HG03457 (cell line): ENCODE results near the gene SPATA3.
"Not testable (repeated sequence)": the region's sequence is repeated elsewhere in the genome, so short reads cannot be mapped to it uniquely, and the experiment has no call there.

Source experiments
- ATAC-seq: cut with Tn5 transposase; IDR thresholded peaks from one replicate; pipeline ENCODE4 v1.9.1; 2021; ENCODE audit warnings: moderate number of reproducible peaks; ENCODE audit not compliant: unreplicated experiment

Gene SPATA3

GRCh38 chr2:230968314-230968713, 27.6 kb upstream of the SPATA3 start:
- not testable (repeated sequence) for ATAC-seq

DNA sequence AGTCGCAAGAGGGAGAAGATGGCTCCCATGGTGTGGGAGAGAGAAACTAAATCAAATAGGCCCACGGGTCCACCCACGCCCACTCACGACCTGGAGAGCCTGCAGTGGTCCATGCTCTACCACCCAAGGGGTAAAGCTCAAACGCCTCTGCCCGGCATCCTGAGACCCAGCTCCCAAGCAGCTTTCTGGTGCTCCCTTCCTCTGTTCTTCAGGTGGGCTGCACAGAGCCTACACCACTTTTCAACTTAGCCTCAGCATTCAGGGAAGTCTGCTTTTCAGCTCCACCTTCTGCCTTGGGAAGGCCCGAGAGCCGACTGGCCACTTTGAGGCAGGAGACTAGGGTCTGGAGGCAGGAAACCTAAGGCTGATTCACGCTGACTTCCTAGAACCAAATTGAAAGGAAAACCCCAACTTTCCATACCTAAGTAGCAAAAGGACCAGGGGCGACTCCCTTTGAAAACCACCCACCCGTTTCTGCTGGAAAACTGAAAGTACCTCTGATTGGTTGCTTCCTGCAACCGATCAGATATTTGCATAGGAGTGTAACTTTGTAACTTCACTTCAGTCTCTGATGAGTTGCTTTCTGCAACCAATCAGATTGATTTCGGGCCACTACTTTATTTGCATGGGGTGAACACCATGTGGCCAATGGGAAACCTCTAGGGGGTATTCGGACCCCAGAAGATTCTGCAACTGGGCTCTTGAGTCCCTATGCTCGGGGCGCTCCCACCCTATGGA, 26.8 kb upstream of the SPATA3 start:
- no peak for ATAC-seq

GRCh38 chr2:230969659-230970015, 26.3 kb upstream of the SPATA3 start:
- no peak for ATAC-seq

GRCh38 chr2:230972046-230972445, 23.9 kb upstream of the SPATA3 start:
- no peak for ATAC-seq

DNA sequence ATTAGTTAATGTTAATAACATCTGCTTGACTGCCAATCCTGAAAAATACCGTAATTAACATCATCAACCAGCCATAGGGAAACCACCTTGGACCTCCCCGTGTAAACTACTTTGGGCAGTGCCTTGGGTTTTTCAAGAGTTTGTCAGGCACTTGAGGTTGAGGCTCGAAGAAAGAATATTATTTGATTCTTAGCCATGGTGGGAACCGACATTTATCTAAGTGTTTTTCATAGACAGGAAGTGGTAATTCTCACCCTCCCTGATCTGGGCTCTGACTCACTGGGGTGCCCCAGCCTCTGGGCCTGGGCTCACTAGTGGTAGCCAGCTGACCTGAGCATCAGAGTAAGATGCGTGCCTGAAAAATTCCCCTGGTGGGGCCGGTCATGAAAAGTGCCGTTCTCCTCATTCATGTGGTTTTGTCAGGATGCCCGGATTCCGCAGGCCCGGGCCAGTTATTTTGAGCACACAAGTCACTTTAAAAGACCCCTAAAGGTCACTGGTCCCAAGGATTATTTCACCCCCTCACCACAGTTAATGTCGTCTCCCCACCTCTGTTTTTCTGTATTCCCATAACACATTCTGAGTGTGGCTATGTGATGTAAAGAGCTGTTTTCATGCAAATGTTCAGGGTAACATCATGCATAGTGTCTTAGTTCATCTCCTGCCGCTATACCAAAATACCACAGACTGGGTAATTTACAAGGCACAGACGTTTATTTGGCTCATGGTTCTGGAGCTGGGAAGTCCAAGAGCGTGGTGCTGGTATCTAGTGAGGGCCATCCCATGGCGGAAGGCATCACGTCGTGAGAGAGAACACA, 21.6 kb upstream of the SPATA3 start:
- peak; percentile 82 for ATAC-seq

- ATAC-seq, result no peak
Measured at GRCh38 chr2:230975927-230976326, 20.0 kb upstream of the SPATA3 start.

- no peak for ATAC-seq
Measured at GRCh38 chr2:230976671-230977171, 19.2 kb upstream of the SPATA3 start.

DNA sequence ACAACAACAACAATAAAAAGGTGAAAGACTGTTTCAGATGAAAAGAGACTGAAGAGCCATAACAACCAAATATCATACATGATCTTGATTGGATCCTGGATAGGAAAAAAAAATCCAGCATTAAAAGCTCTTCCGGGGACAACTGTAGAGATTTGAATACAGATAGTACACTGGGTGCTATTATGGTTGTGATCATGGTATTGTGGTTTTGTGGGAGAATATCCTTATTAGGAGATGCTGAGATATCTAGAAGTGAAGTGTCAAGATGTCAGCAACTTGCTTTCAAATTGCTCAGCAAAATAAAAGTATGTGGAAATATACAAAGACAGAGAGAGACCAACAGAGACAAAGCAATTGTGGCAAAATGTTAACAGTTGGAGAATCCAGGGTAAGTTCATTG, 15.5 kb upstream of the SPATA3 start:
- no peak for ATAC-seq

DNA sequence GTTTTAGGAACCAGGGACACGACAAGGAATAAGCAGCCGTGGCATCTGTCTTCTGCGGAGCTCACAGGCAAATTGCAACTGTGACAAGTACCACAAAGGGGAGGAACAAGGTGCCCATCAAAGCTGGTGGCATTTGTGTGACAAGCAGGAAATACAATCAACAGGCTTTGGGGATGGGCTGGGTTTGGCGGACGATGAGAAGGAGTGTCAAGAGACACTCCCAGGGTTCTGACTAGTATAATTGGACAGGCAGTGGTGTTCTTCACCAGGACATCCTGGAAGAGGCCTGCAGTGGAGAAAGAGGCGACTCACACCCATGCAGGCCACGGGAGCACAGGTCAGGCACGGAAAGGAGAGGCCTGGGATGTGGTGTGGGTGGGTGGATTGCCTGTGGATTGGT, 14.2 kb upstream of the SPATA3 start:
- no peak for ATAC-seq

DNA sequence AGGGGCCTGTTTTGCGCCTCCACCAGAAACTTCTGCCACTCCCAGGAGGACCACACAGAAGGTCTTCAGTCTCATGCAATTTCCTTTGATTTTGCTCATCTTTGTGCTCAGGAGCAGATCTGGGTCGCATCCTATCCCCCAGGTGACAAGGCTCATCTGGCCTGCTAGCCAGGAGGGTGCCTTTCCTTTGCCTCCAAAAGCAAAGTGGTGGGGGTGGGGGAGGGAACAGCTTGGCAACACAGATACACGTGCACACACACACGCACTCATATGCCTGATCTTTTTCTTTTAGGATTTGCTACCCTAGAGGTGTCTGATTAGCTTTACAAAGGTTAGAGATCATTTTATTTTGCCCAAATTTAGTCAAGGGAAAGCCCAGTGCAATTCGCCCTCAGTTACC, 13.8 kb upstream of the SPATA3 start:
- no peak for ATAC-seq

DNA sequence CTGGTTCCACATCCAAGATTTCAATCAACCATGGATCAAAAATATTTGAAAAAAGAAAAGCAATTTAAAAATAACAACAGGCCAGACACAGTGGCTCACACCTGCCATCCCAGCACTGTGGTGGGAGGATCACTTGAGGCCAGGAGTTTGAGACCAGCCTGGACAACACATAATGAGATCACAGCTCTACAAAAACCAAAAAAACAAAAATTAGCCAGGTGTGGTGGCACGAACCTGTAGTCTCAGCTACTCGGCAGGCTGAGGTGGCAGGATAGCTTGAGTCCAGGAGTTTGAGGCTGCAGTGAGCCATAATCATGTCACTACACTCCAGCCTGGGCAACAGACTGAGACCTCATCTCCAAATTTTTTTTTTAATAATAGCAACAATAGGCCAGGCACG, 13.4 kb upstream of the SPATA3 start:
- ATAC-seq, result no peak

DNA sequence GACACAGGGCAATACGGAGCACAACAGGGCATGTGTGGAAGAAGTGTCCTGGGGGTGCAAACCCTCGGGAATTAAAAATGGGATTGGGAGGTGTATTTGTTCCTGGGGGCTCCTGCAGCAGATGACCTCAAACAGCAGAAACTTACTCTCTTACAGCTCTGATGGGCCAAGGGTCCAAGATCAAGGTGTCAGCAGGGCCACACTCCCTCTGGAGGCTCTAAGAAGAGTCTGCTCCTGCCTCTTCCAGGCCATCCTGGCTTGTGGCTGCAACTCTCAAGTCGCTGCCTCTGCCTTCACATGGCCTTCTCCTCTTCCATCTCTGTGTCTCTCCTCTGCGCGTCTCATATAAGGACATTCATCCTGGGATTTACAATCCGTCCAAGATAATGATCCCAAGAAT, 12.4 kb upstream of the SPATA3 start:
- no peak for ATAC-seq

GRCh38 chr2:230984393-230985220, 11.3 kb upstream of the SPATA3 start:
- ATAC-seq, result peak; percentile 64

- no peak for ATAC-seq
Measured at GRCh38 chr2:230985519-230986231, 10.2 kb upstream of the SPATA3 start.

- ATAC-seq, result no peak
Measured at GRCh38 chr2:230986520-230987136, 9.3 kb upstream of the SPATA3 start.

DNA sequence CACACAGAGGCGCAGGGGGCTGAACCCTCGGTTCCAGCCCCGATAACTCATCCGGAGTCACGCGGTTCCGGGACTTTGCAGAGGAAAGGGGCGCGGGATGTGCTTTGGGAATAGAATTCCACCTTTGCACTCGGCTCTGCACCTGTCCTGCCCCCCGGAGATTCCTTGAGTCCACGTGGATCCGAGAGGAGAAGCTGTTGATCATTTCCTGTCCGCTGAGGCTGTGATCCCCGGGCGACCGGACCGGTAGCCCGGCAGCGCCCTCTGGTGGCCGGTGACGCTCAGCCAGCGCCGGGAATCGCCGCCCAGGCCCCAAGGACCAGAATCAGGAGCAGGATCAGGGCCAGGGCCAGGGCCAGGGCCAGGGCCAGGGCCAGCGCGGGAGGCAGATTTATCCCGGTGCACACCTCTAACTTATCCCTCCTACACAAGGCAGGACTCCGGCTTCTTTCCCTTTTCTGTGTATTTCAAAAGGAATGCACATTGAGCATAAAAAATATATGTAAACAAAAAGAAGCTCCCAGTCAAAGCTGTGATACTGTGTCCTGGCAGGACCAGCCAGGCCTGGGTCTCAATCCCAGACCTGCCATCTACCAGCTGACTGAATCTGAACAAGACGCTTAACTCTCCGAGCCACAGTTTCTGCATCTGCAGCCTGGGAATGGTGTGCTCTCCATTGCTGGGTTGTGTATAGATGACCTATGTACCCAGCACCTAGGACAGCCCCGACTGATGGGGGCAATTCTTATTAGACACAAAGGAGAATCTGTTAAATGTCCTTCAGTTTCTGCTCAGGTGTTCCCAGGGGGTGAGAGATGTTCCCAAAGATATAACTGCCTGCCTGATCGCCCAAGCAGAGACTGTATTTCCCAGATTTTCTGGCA, 8.5 kb upstream of the SPATA3 start:
- no peak for ATAC-seq

DNA sequence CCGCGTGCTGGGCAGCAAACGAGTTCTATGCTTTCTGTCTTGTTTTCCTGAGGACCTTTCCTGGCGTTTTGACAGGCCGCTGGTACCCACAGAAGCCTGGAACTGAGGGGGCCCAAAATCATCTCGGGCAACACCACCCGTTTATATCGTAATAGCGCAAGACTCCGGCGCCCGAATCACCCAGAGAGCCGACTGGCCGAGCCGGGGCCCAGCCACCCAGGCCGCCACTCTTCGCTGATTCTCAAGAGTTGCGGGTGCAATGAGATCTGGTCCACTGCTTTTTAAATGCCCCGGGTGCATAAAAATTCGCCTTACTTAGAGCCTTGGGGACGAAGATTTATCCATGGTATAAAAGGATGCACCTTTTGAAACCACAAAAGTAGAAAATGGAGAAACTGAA, 6.2 kb upstream of the SPATA3 start:
- ATAC-seq, result no peak

- no peak for ATAC-seq
Measured at GRCh38 chr2:230990131-230990898, 5.6 kb upstream of the SPATA3 start.

DNA sequence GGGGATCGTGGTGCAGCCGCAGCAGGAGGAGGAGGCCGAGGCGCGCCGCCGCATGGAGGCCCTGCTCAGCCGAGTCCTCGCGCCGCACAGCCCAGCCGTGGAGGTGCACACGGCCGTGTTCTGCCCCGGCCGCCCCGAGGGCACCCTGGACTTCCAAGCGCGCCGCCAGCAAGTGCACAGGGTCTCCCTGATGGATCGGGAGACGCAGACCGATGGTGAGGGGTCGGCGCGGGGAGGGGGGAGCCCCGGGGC, 5.1 kb upstream of the SPATA3 start:
- ATAC-seq, result no peak
